H1 (cell line): ENCODE measurements around the gene CACNA1D. TPM values are rescaled to one million over a fixed set of nuclear protein-coding genes. Genes with fewer than 3 reads are reported as not detected.

ENCODE experiments used
- CTCF ChIA-PET: fragments of 300-600 bp; sonication (Branson Sonifier 250); formaldehyde crosslinking; loops from one replicate; lab custom pipeline; 2021; ENCODE audit not compliant: partially characterized antibody; lab: Charles Lee
- POLR2A ChIA-PET: fragments of 300-600 bp; sonication (Branson Sonifier 250); formaldehyde crosslinking; loops from one replicate; lab custom pipeline; 2021; ENCODE audit warnings: inconsistent platforms; ENCODE audit not compliant: partially characterized antibody; lab: Charles Lee
- DNase-seq, 2 experiments: peaks; one replicate each; pipeline versions ENCODE4 v3.0.0 to v3.0.0-alpha.2; 2010 to 2022; ENCODE audit warnings: low spot score in 2 of 2, low read depth in 1 of 2, mixed read lengths in 1 of 2
- FAIRE-seq: peaks from 2 replicates; lab custom pipeline; 2011; peaks lifted over from hg19 to GRCh38; lab: Jason Lieb, UNC
- H2AFZ ChIP-seq: 2 replicates; pipeline ENCODE4 v1.8.1; 2012; ENCODE audit warnings: low read length, inconsistent platforms
- H2AK5ac ChIP-seq: 2 replicates; pipeline ENCODE4 v1.6.1; 2013; ENCODE audit warnings: low read depth, low read length
- H2BK120ac ChIP-seq: replicated peaks from 2 replicates; pipeline ENCODE3; 2013; ENCODE audit warnings: low read depth, low read length, inconsistent platforms
- H2BK12ac ChIP-seq: 2 replicates; pipeline ENCODE4 v1.6.1; 2013; ENCODE audit warnings: low read depth, low read length
- H2BK15ac ChIP-seq: 2 replicates; pipeline ENCODE4 v1.6.1; 2013; ENCODE audit warnings: low read length
- H2BK20ac ChIP-seq: 2 replicates; pipeline ENCODE4 v1.6.1; 2013; ENCODE audit warnings: low read length
- H2BK5ac ChIP-seq: 2 replicates; pipeline ENCODE4 v1.6.1; 2013; ENCODE audit warnings: low read depth, low read length
- H3K14ac ChIP-seq: 2 replicates; pipeline ENCODE4 v1.6.1; 2013; ENCODE audit warnings: inconsistent platforms; ENCODE audit not compliant: insufficient read length
- H3K18ac ChIP-seq: 2 replicates; pipeline ENCODE4 v1.6.1; 2013; ENCODE audit warnings: low read length; ENCODE audit errors: extremely low read depth
- H3K23ac ChIP-seq: 2 replicates; pipeline ENCODE4 v1.6.1; 2013; ENCODE audit warnings: inconsistent platforms; ENCODE audit not compliant: insufficient read length
- H3K23me2 ChIP-seq: 2 replicates; pipeline ENCODE4 v1.6.1; 2013; ENCODE audit warnings: low read depth, low read length
- H3K27ac ChIP-seq: 2 replicates; pipeline ENCODE4 v1.6.1; 2011; ENCODE audit warnings: low read depth, low read length, inconsistent platforms
- H3K27me3 ChIP-seq, 4 experiments: replicated peaks in 1 of 4; 1 replicate in 1 of 4; 2 replicates in 3 of 4; pipeline versions ENCODE4 v1.6.1 to v1.8.1; 2011 to 2013; ENCODE audit warnings: low read length in 3 of 4, mild to moderate bottlenecking in 3 of 4, inconsistent platforms in 2 of 4, mixed read lengths in 2 of 4, moderate library complexity in 1 of 4; ENCODE audit not compliant: control insufficient read depth in 3 of 4, insufficient read depth in 3 of 4; ENCODE audit errors: extremely low read depth in 1 of 4
- H3K36me3 ChIP-seq, 4 experiments: 2 replicates each; pipeline versions ENCODE4 v1.6.1 to v1.8.1; 2011 to 2013; ENCODE audit warnings: mild to moderate bottlenecking in 4 of 4, low read length in 3 of 4, moderate library complexity in 2 of 4, control low read depth in 1 of 4, inconsistent platforms in 1 of 4; ENCODE audit not compliant: insufficient read depth in 4 of 4, control insufficient read depth in 2 of 4
- H3K4ac ChIP-seq: replicated peaks from 2 replicates; pipeline ENCODE3; 2013; ENCODE audit warnings: low read length, low read depth, mixed read lengths, inconsistent platforms; ENCODE audit not compliant: insufficient read length
- H3K4me1 ChIP-seq, 4 experiments: replicated peaks in 1 of 4; 1 replicate in 1 of 4; 2 replicates in 3 of 4; pipeline versions ENCODE4 v1.6.1 to v1.8.1; 2011 to 2013; ENCODE audit warnings: low read length in 3 of 4, inconsistent platforms in 2 of 4, mixed read lengths in 1 of 4; ENCODE audit not compliant: insufficient read depth in 4 of 4, control insufficient read depth in 3 of 4
- H3K4me2 ChIP-seq, 2 experiments: 2 replicates each; pipeline versions ENCODE4 v1.6.1 to v1.8.1; 2011 to 2013; ENCODE audit warnings: low read depth in 2 of 2, low read length in 2 of 2, control low read depth in 1 of 2, inconsistent platforms in 1 of 2, mild to moderate bottlenecking in 1 of 2; ENCODE audit not compliant: insufficient read depth in 1 of 2
- H3K4me3 ChIP-seq, 4 experiments: fragments of 200-600, 300-600 bp in 1 of 4; sonication (generic), shearing (Covaris generic), sonication (Bioruptor Twin) in 1 of 4; 2 replicates each; pipeline versions ENCODE4 v1.5.1 to v1.8.1; 2011 to 2016; ENCODE audit warnings: low read length in 4 of 4, low read depth in 3 of 4, control low read depth in 2 of 4, inconsistent platforms in 2 of 4, mild to moderate bottlenecking in 2 of 4, mixed read lengths in 1 of 4, moderate library complexity in 1 of 4; ENCODE audit not compliant: insufficient read depth in 2 of 4; ENCODE audit errors: extremely low read depth in 1 of 4
- H3K56ac ChIP-seq: replicated peaks from 2 replicates; pipeline ENCODE3; 2013; ENCODE audit warnings: low read depth, mild to moderate bottlenecking, mixed read lengths, low read length, inconsistent platforms; ENCODE audit not compliant: insufficient read length
- H3K79me1 ChIP-seq: 2 replicates; pipeline ENCODE4 v1.6.1; 2013; ENCODE audit warnings: low read depth, low read length, control low read depth
- H3K79me2 ChIP-seq, 2 experiments: 2 replicates each; pipeline versions ENCODE4 v1.6.1 to v1.8.1; 2012 to 2013; ENCODE audit warnings: low read length in 2 of 2, mild to moderate bottlenecking in 2 of 2, inconsistent platforms in 1 of 2; ENCODE audit not compliant: insufficient read depth in 2 of 2, control insufficient read depth in 1 of 2
- H3K9ac ChIP-seq, 4 experiments: replicated peaks in 1 of 4; 1 replicate in 1 of 4; 2 replicates in 3 of 4; pipeline versions ENCODE4 v1.6.1 to v1.8.1; 2011 to 2013; ENCODE audit warnings: low read depth in 3 of 4, low read length in 3 of 4, control low read depth in 2 of 4, mild to moderate bottlenecking in 2 of 4, moderate library complexity in 2 of 4, inconsistent platforms in 1 of 4; ENCODE audit errors: extremely low read depth in 1 of 4
- H3K9me3 ChIP-seq, 2 experiments: 2 replicates each; pipeline versions ENCODE4 v1.6.1 to v1.8.1; 2012 to 2013; ENCODE audit warnings: mild to moderate bottlenecking in 2 of 2, moderate library complexity in 2 of 2, control low read depth in 1 of 2, inconsistent platforms in 1 of 2, low read depth in 1 of 2, low read length in 1 of 2, mixed read lengths in 1 of 2; ENCODE audit not compliant: insufficient read depth in 2 of 2
- H4K20me1 ChIP-seq, 2 experiments: replicated peaks in 1 of 2; 2 replicates each; pipeline versions ENCODE3 to v1.8.1; 2011 to 2013; ENCODE audit warnings: inconsistent platforms in 2 of 2, low read length in 2 of 2, mild to moderate bottlenecking in 1 of 2; ENCODE audit not compliant: insufficient read depth in 2 of 2, control insufficient read depth in 1 of 2
- H4K5ac ChIP-seq: 2 replicates; pipeline ENCODE4 v1.6.1; 2013; ENCODE audit warnings: low read length, low read depth, mixed read lengths, inconsistent platforms; ENCODE audit not compliant: insufficient read length
- H4K8ac ChIP-seq: 2 replicates; pipeline ENCODE4 v1.8.0; 2013; ENCODE audit warnings: mild to moderate bottlenecking, moderate library complexity, low read length, inconsistent platforms; ENCODE audit not compliant: insufficient read depth; ENCODE audit errors: extremely low read depth
- H4K91ac ChIP-seq: replicated peaks from 2 replicates; pipeline ENCODE3; 2013; ENCODE audit warnings: low read length, mixed read lengths, inconsistent platforms; ENCODE audit not compliant: insufficient read length
- ASH2L ChIP-seq: fragments of 200-600, 300-600 bp; sonication (generic); IDR thresholded peaks from one replicate; pipeline ENCODE4 v1.7.1; 2017; ENCODE audit warnings: low read length
- CBX8 ChIP-seq: fragments of 300-800, 300-1000 bp; sonication (generic); IDR thresholded peaks from 2 replicates; pipeline ENCODE4 v1.7.1; 2016; ENCODE audit warnings: low read depth, low read length, borderline replicate concordance
- SUZ12 ChIP-seq: fragments of 200-600 bp; sonication (generic); IDR thresholded peaks from 2 replicates; pipeline ENCODE4 v1.6.1; 2012; ENCODE audit warnings: mild to moderate bottlenecking, inconsistent platforms, low read length, moderate library complexity, mixed read lengths
- TEAD4 ChIP-seq: IDR thresholded peaks from 2 replicates; pipeline ENCODE4 v1.6.1; 2012; ENCODE audit warnings: low read depth, low read length, inconsistent platforms, mixed read lengths
- YY1 ChIP-seq: IDR thresholded peaks from 2 replicates; pipeline ENCODE4 v1.6.1; 2011; ENCODE audit warnings: low read depth, mild to moderate bottlenecking, low read length
- WGBS, 2 experiments: shearing (Covaris generic) in 1 of 2; methylation state at CpG; one replicate each; pipeline versions ENCODE4 v1.1.6 to v1.1.7; 2013 to 2015; ENCODE audit warnings: low lambda C conversion rate in 2 of 2, mixed read lengths in 2 of 2, inconsistent platforms in 1 of 2, low coverage in 1 of 2, missing lambda C conversion rate in 1 of 2; ENCODE audit not compliant: insufficient replicate concordance in 2 of 2, insufficient coverage in 1 of 2, insufficient read length in 1 of 2; ENCODE audit errors: extremely low coverage in 1 of 2, missing lambda C conversion rate in 1 of 2; 5-methylcytosine and 5-hydroxymethylcytosine counted together
- polyA plus RNA-seq, 7 experiments: library from polyadenylated mRNA; depleted of rRNA in 3 of 7; stranded (reverse) in 5 of 7; unstranded in 2 of 7; fragments of >200 nt in 5 of 7; fragments of 200-250 nt in 2 of 7; gene quantifications; 1 replicate in 5 of 7; 2 replicates in 1 of 7; 4 replicates in 1 of 7; pipeline versions ENCODE4 v1.2.1 to v1.2.3, GENCODE V29; 2011 to 2013; ENCODE audit warnings: missing spikeins in 2 of 7, mixed read lengths in 2 of 7
- total RNA-seq: library from RNA; stranded (reverse); fragmentation: NEBNext Ultra II Directional; extraction: Animal tissue kit (Norgen Biotek cat#: 25700); gene quantifications from 2 replicates; pipeline ENCODE4 v1.2.1, GENCODE V29; 2021
- TF ChIP-seq, protein P1 (sequence below): IDR thresholded peaks from 2 replicates; pipeline ENCODE4 v1.6.1; 2011; ENCODE audit warnings: low read depth, mild to moderate bottlenecking, low read length; ENCODE audit not compliant: insufficient read depth

Gene CACNA1D
- total and polyA plus RNA-seq, 2 of the 8 experiments (the other 6 are each of a cell fraction or from before 2014, with no cell fraction given): 2.0 to 2.9 TPM

DNA sequence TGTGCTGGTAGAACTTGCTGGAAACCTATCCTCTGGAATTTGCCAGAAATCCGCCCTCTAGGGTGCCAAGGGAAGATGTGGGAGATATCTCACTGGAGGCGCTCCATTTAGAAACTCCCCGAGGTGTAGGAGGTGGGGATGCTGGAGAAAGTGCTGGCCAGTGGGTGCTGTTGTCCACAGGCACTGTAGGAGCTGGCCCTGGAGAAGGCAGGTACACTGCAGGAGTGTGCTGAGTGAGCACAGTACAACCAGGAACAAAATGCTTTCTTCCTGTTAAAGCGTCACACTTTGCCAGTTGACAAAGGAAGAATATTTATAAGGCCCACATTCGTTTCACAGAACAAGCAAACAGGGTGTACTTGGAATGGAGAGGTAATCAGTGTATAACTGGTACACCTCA is 119.9 kb downstream of the CACNA1D start:
- no peak overlapping the region for H3K4me2 ChIP-seq
- H3K79me2 ChIP-seq: no peaks in the 10 kb centered on the region
- H2AK5ac ChIP-seq: no peak overlapping the region
- no peak overlapping the region for H3K56ac ChIP-seq
- no peak overlapping the region for H2BK12ac ChIP-seq
- ChIA-PET POLR2A (no interaction called here), CTCF (interaction anchor here (0.6 to 1.4 kb wide), 2 partner anchors 8 to 26 kb away, joined by 3 to 7 read pairs; no protein-coding TSS in a partner anchor)
- H3K9ac ChIP-seq: no peak overlapping the region
- no peaks in the 10 kb centered on the region for H3K27me3 ChIP-seq
- no peak overlapping the region for H3K18ac ChIP-seq
- no peaks in the 10 kb centered on the region for H3K36me3 ChIP-seq
- FAIRE-seq: no peak
- no peaks in the 10 kb centered on the region for H3K79me1 ChIP-seq
- H2BK5ac ChIP-seq: no peak overlapping the region
- no peak for TF ChIP-seq SUZ12
- no peak for TF ChIP-seq ASH2L
- no peak for TF ChIP-seq CBX8
- TF ChIP-seq, protein P1, sequence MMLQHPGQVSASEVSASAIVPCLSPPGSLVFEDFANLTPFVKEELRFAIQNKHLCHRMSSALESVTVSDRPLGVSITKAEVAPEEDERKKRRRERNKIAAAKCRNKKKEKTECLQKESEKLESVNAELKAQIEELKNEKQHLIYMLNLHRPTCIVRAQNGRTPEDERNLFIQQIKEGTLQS: no peak
- TF ChIP-seq TEAD4: no peak
- TF ChIP-seq YY1: no peak
- H2BK15ac ChIP-seq: no peak overlapping the region
- H4K8ac ChIP-seq: no peak overlapping the region; the same call in 1 of the 2 replicates
- H2AFZ ChIP-seq: no peak overlapping the region
- H3K4me1 ChIP-seq: peaks cover 0 to 7% (median 0%) of the 10 kb centered on the region in 4 experiments; a peak in 2 of 7 replicates
- no peak overlapping the region for H3K23ac ChIP-seq
- DNase-seq: no peak
- no peak overlapping the region for H3K4me3 ChIP-seq
- H4K5ac ChIP-seq: no peak overlapping the region
- no peak overlapping the region for H2BK20ac ChIP-seq
- H3K9me3 ChIP-seq: no peaks in the 10 kb centered on the region
- H3K4ac ChIP-seq: no peak overlapping the region
- 92% methylated on average over 3 of the region's 5 CpGs; no CpG with 5 or more reads in 1 of the 2 experiments for WGBS, 2 experiments
- H4K20me1 ChIP-seq: no peaks in the 10 kb centered on the region
- no peak overlapping the region for H3K14ac ChIP-seq
- no peak overlapping the region for H4K91ac ChIP-seq
- H3K23me2 ChIP-seq: no peaks in the 10 kb centered on the region
- H3K27ac ChIP-seq: no peak overlapping the region
- no peak overlapping the region for H2BK120ac ChIP-seq
